ENCODE measurements around the gene GPA33. TPM values are rescaled to one million over a fixed set of nuclear protein-coding genes. Genes with fewer than 3 reads are reported as not detected.

Gene GPA33
- total RNA-seq, 1 donor from 2014 or later = not detected

DNA sequence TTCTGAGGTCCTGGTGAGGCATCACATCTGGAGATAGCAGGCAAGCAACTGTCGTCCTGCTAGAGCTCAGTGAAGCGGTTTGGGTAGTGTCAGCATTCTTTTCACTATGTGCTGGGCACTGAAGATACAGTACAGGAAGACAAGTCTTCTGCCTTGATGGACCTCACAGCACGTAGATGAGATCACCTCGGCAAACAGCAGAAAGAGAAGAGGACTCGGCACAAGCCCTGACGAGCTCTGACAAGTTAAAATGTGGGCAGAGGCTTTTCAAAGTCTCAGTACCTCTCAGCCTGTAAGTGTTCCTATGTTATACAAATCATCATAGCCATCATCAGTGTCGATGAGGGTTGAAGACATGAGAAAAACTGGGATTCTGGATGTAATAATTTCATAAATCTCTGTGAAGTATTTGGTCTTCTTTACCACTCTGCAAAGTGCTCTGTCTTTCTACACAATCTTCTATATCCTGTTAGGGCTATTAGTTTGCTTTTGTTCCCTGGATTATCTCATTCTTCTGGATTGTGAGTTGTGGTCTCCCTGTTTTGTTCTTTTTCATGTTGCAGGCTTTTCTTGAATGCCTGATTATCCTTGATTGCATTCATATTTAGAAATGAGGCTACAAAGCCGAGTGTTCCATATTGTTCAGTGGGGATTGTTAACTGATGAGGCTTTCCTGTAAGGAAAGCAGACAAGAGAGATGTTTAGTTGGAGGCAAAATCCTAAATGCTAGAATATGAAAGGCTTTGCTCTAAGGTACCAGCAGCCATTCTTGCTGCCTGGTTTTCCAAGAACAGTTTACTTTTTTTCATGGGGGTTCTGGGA, 76.9 kb downstream of the GPA33 start:
- Mint-ChIP-seq H3K4me1 (ENCODE audit: unreplicated experiment) (no peaks in the 10 kb centered on the region), H3K4me3 (ENCODE audit: unreplicated experiment) (no peak overlapping the region), H3K9me3 (ENCODE audit: unreplicated experiment) (no peaks in the 10 kb centered on the region), H3K27me3 (ENCODE audit: unreplicated experiment) (peaks cover 61% of the 10 kb centered on the region), H3K36me3 (ENCODE audit: unreplicated experiment) (no peaks in the 10 kb centered on the region), H3K27ac (ENCODE audit: unreplicated experiment) (no peak overlapping the region)
- TF ChIP-seq, protein P1, sequence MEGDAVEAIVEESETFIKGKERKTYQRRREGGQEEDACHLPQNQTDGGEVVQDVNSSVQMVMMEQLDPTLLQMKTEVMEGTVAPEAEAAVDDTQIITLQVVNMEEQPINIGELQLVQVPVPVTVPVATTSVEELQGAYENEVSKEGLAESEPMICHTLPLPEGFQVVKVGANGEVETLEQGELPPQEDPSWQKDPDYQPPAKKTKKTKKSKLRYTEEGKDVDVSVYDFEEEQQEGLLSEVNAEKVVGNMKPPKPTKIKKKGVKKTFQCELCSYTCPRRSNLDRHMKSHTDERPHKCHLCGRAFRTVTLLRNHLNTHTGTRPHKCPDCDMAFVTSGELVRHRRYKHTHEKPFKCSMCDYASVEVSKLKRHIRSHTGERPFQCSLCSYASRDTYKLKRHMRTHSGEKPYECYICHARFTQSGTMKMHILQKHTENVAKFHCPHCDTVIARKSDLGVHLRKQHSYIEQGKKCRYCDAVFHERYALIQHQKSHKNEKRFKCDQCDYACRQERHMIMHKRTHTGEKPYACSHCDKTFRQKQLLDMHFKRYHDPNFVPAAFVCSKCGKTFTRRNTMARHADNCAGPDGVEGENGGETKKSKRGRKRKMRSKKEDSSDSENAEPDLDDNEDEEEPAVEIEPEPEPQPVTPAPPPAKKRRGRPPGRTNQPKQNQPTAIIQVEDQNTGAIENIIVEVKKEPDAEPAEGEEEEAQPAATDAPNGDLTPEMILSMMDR (IDR thresholded peaks at IDR 0.05) = no peak
- DNase-seq (ENCODE audit: extremely low spot score, unreplicated experiment) = no peak

DNA sequence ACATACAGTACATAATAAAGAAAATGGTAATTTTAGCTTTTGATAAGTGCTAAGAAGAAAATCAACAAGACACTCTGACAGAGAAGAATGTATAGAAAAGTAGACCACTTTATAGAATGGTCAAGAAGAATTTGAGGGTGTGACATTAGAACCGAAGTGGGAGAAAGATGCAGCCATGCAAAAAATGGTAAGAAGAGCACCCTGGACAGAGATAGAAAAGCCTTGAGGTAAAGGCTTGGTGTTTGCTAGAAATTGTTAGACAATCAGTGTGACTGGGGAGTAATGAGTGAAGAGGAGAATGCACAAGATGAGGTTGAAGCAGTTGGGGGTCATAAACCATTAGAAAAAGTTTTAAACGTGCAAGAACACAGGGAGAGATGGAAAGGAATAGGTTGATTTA, 77.6 kb downstream of the GPA33 start:
- no peak for DNase-seq (ENCODE audit: extremely low spot score, unreplicated experiment)
- Mint-ChIP-seq H3K4me3 (ENCODE audit: unreplicated experiment) (no peak overlapping the region), H3K9me3 (ENCODE audit: unreplicated experiment) (no peaks in the 10 kb centered on the region), H3K36me3 (ENCODE audit: unreplicated experiment) (no peaks in the 10 kb centered on the region), H3K4me1 (ENCODE audit: unreplicated experiment) (no peaks in the 10 kb centered on the region), H3K27me3 (ENCODE audit: unreplicated experiment) (peaks cover 65% of the 10 kb centered on the region), H3K27ac (ENCODE audit: unreplicated experiment) (no peak overlapping the region)
- TF ChIP-seq, protein P1 (IDR thresholded peaks at IDR 0.05) = no peak

DNA sequence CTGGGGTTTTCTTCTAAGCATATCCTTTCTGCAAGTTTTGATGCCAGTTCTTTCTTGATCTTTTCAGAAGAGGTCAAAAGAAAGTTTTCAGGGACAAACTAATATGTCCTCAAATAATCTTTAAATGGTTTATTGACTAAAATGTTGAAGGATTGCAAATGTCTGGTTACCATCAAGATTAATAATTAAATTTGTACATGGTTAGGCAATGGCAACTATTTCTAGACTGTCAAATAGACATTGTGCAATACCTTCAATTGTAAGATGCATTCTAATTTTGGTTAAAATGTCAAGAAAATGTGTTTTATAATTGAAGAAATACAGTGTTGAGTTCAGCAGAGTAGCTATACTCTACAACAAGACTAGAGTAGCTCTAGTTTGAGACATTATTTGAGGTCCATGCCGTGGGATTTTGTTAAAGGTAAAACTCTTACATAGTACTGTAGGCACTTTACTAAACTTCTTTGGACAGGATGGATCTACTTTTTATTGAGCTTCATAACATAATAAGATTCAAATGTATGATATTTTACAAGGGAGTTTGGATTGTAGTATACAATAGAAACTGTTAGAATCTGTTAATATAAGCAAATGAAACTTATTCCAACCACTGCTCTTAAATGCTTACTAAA, 78.5 kb downstream of the GPA33 start:
- no peaks in the 10 kb centered on the region for H3K4me1 Mint-ChIP-seq (ENCODE audit: unreplicated experiment)
- no peaks in the 10 kb centered on the region for H3K9me3 Mint-ChIP-seq (ENCODE audit: unreplicated experiment)
- TF ChIP-seq, protein P1 (IDR thresholded peaks at IDR 0.05) = no peak
- no peak for DNase-seq (ENCODE audit: extremely low spot score, unreplicated experiment)
- H3K27me3 Mint-ChIP-seq (ENCODE audit: unreplicated experiment) = peaks cover 68% of the 10 kb centered on the region
- H3K27ac Mint-ChIP-seq (ENCODE audit: unreplicated experiment) = no peak overlapping the region
- no peaks in the 10 kb centered on the region for H3K36me3 Mint-ChIP-seq (ENCODE audit: unreplicated experiment)
- H3K4me3 Mint-ChIP-seq (ENCODE audit: unreplicated experiment) = no peak overlapping the region

DNA sequence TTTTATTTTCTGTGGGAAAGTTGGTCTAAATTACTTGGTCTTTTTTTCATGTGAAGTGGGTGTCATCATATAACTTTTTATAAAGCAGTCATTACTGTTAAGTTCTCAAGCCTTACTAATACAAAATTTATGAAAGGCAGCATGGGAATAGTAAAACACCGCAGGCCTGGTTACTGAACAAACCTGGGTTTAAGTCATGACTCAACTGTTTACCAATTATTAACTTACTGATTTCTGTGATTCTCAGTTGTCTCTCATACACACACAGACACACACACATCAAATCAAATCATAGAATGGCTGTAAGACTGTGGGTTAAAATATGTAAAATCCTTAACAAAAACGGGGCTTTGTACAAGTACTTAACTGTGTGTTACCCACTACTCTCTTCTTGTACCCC, 86.5 kb downstream of the GPA33 start:
- TF ChIP-seq, protein P1 (IDR thresholded peaks at IDR 0.05) = no peak
- H3K27me3 Mint-ChIP-seq (ENCODE audit: unreplicated experiment) = peaks cover 47% of the 10 kb centered on the region
- peaks cover 4% of the 10 kb centered on the region for H3K9me3 Mint-ChIP-seq (ENCODE audit: unreplicated experiment)
- H3K4me1 Mint-ChIP-seq (ENCODE audit: unreplicated experiment) = no peaks in the 10 kb centered on the region
- DNase-seq (ENCODE audit: extremely low spot score, unreplicated experiment) = no peak
- H3K36me3 Mint-ChIP-seq (ENCODE audit: unreplicated experiment) = no peaks in the 10 kb centered on the region
- no peak overlapping the region for H3K27ac Mint-ChIP-seq (ENCODE audit: unreplicated experiment)
- H3K4me3 Mint-ChIP-seq (ENCODE audit: unreplicated experiment) = no peak overlapping the region

Other genes starting within 250 kb of the GPA33 start
- 9.8 and 10.7 TPM in 2 replicates for gene TADA1, start 214.1 kb downstream of the GPA33 start, total RNA-seq
- 0.16 TPM in 1 of 2 replicates, not detected in the other for gene ILDR2, start 114.8 kb downstream of the GPA33 start, total RNA-seq
- gene MAEL, start 101.1 kb downstream of the GPA33 start, total RNA-seq = not detected in 2 replicates
- gene STYXL2, start 3.7 kb upstream of the GPA33 start, total RNA-seq = 0.70 and 0.86 TPM in 2 replicates
- gene POU2F1, start 130.5 kb upstream of the GPA33 start, total RNA-seq = 15.3 and 17.9 TPM in 2 replicates

Data from osteocyte (in vitro differentiated cells).